ENCODE data around the gene PREX1.

- TF ChIP-seq REST (IDR thresholded peaks at IDR 0.05; ENCODE audit: insufficient read depth in 1 of 2, low read depth in 2 of 2, low read length in 1 of 2), result no peak
- no peak for TF ChIP-seq CTCF (IDR thresholded peaks at IDR 0.05)
- no peak for TF ChIP-seq POLR2AphosphoS5 (IDR thresholded peaks at IDR 0.05; ENCODE audit: low read depth, low read length)
- no peak for TF ChIP-seq SIN3A (IDR thresholded peaks at IDR 0.05; ENCODE audit: borderline replicate concordance, insufficient read depth, low read depth, low read length)
Measured at GRCh38 chr20:48584391-48585060, 243.3 kb downstream of the PREX1 start.

All from Panc1 (cell line).